ENCODE measurements around the gene SMIM35.

GRCh38 chr11:118059246-118059940 lies 27.4 kb downstream of the SMIM35 start:
- no peak for TF ChIP-seq POLR2A (IDR thresholded peaks at IDR 0.05)
- no peak for TF ChIP-seq CTCF (IDR thresholded peaks at IDR 0.05)
